Gastroesophageal sphincter (tissue), 4 donors: Measurements from ENCODE around the gene TMOD2. TPM values are rescaled to one million over a fixed set of nuclear protein-coding genes. Genes with fewer than 3 reads are reported as not detected.

Experiments used
- ATAC-seq: fragments of 150-250 bp; one replicate; pipeline ENCODE4 v1.9.1; 2016; ENCODE audit warnings: mild to moderate bottlenecking, moderate library complexity
- H3K27ac ChIP-seq, 4 donors: fragments of 200-600 bp; sonication (generic) in 3 of 4; 1 replicate in 3 of 4; 2 replicates in 1 of 4; pipeline ENCODE4 v1.5.1; 2016 to 2019
- H3K27me3 ChIP-seq: fragments of 200-600 bp; sonication (generic); one replicate; pipeline ENCODE4 v1.5.1; 2019
- H3K36me3 ChIP-seq, 2 donors: fragments of 200-600 bp; sonication (generic); one replicate each; pipeline ENCODE4 v1.5.1; 2019; ENCODE audit warnings: control low read depth in 1 of 2
- H3K4me1 ChIP-seq, 3 donors: fragments of 200-600 bp; sonication (generic); 1 replicate in 2 of 3; 2 replicates in 1 of 3; pipeline ENCODE4 v1.5.1; 2016 to 2019; ENCODE audit warnings: control low read depth in 2 of 3
- H3K4me3 ChIP-seq, 2 donors: fragments of 200-600 bp; sonication (generic); one replicate each; pipeline ENCODE4 v1.5.1; 2019; ENCODE audit warnings: mild to moderate bottlenecking in 1 of 2, moderate library complexity in 1 of 2
- H3K9me3 ChIP-seq, 3 donors: fragments of 200-600 bp; sonication (generic); one replicate each; pipeline ENCODE4 v1.5.1; 2017 to 2019; ENCODE audit warnings: control low read depth in 2 of 3
- CTCF ChIP-seq, 4 experiments: fragments of 200-600 bp in 2 of 4; fragments of 450-650 bp in 2 of 4; sonication (generic) in 1 of 4; IDR thresholded peaks; one replicate each; pipeline ENCODE4 v1.5.1; 2017 to 2019; ENCODE audit warnings: antibody characterized with exemption in 4 of 4, mild to moderate bottlenecking in 2 of 4, moderate library complexity in 2 of 4
- EP300 ChIP-seq: sonication (generic); formaldehyde crosslinking; IDR thresholded peaks from one replicate; pipeline ENCODE4 v1.6.1; 2017; ENCODE audit warnings: antibody characterized with exemption, mild to moderate bottlenecking
- POLR2A ChIP-seq, 2 donors: fragments of 450-650 bp; IDR thresholded peaks; one replicate each; pipeline ENCODE4 v1.6.1; 2017; ENCODE audit warnings: antibody characterized with exemption in 2 of 2, mild to moderate bottlenecking in 2 of 2, moderate library complexity in 1 of 2
- POLR2AphosphoS5 ChIP-seq: sonication (generic); formaldehyde crosslinking; IDR thresholded peaks from one replicate; pipeline ENCODE4 v1.6.1; 2017; ENCODE audit warnings: antibody characterized with exemption
- WGBS, 2 donors: methylation state at CpG; one replicate each; pipeline ENCODE4 v1.1.5; 2018; ENCODE audit warnings: low coverage in 1 of 2; 5-methylcytosine and 5-hydroxymethylcytosine counted together
- total RNA-seq, 4 donors: library from RNA; depleted of rRNA; stranded (reverse); fragments of >200 nt; gene quantifications; one replicate each; pipeline ENCODE4 v1.1.0, GENCODE V29; 2016

TMOD2 gene
- total RNA-seq, 4 donors from 2014 or later, result 14.0 to 21.9 (median 17.5) TPM

- Histone ChIP-seq H3K36me3 (no peaks in the 10 kb centered on the region), H3K27me3 (no peaks in the 10 kb centered on the region), H3K27ac (peak overlapping the region; percentile 15 to 87 (median 84)), H3K4me3 (peak overlapping the region; percentile 60 to 82), H3K4me1 (peaks cover 0 to 28% (median 5%) of the 10 kb centered on the region in 3 donors), H3K9me3 (no peaks in the 10 kb centered on the region)
- no peak for TF ChIP-seq EP300
- TF ChIP-seq CTCF (IDR thresholded peaks at IDR 0.05), result no peak
- peak in 1 of 2 donors; percentile 24 for TF ChIP-seq POLR2A (IDR thresholded peaks at IDR 0.05)
- no peak for TF ChIP-seq POLR2AphosphoS5
- 0 to 7% methylated on average over 8 to 16 of the region's 71 CpGs for WGBS, 2 donors
- peak; percentile 68 for ATAC-seq
These were observed 593 bp downstream of the TMOD2 start for GRCh38 chr15:51751697-51752683.

- peaks cover 0 to 33% (median 5%) of the 10 kb centered on the region in 3 donors for H3K4me1 ChIP-seq
- TF ChIP-seq EP300, result no peak
- TF ChIP-seq CTCF (IDR thresholded peaks at IDR 0.05), result no peak
- TF ChIP-seq POLR2AphosphoS5, result no peak
- no peak for TF ChIP-seq POLR2A (IDR thresholded peaks at IDR 0.05)
- peak overlapping the region in 2 of 4 donors; percentile 84 to 87 for H3K27ac ChIP-seq
- H3K27me3 ChIP-seq, result no peaks in the 10 kb centered on the region
- H3K9me3 ChIP-seq, result no peaks in the 10 kb centered on the region
- H3K36me3 ChIP-seq, result no peaks in the 10 kb centered on the region
- WGBS, 2 donors, result 72 to 73% methylated on average over 4 of the region's 5 CpGs
- peak overlapping the region in 1 of 2 donors; percentile 82 for H3K4me3 ChIP-seq
- ATAC-seq, result no peak
These were observed 1.5 kb downstream of the TMOD2 start for GRCh38 chr15:51752888-51753287.

GRCh38 chr15:51754267-51754666 lies 2.9 kb downstream of the TMOD2 start:
- Histone ChIP-seq H3K27ac (no peak overlapping the region), H3K9me3 (no peaks in the 10 kb centered on the region), H3K4me3 (no peak overlapping the region), H3K4me1 (peaks cover 0 to 45% (median 15%) of the 10 kb centered on the region in 3 donors), H3K36me3 (no peaks in the 10 kb centered on the region), H3K27me3 (no peaks in the 10 kb centered on the region)
- no peak for ATAC-seq
- 75 to 88% methylated on average over 2 of the region's 2 CpGs for WGBS, 2 donors
- TF ChIP-seq POLR2A (IDR thresholded peaks at IDR 0.05), result no peak

GRCh38 chr15:51755790-51756189 lies 4.4 kb downstream of the TMOD2 start:
- H3K4me1 ChIP-seq, result peaks cover 0 to 52% (median 15%) of the 10 kb centered on the region in 3 donors
- no peaks in the 10 kb centered on the region for H3K36me3 ChIP-seq
- WGBS, 2 donors, result 64 to 68% methylated on average over 4 of the region's 4 CpGs
- no peak for ATAC-seq
- no peak overlapping the region for H3K27ac ChIP-seq
- H3K9me3 ChIP-seq, result no peaks in the 10 kb centered on the region
- no peaks in the 10 kb centered on the region for H3K27me3 ChIP-seq
- H3K4me3 ChIP-seq, result no peak overlapping the region
- TF ChIP-seq POLR2AphosphoS5, result no peak

- H3K4me3 ChIP-seq, result no peak overlapping the region
- no peak for TF ChIP-seq POLR2AphosphoS5
- no peak for TF ChIP-seq EP300
- no peak for TF ChIP-seq CTCF (IDR thresholded peaks at IDR 0.05)
- no peak for TF ChIP-seq POLR2A (IDR thresholded peaks at IDR 0.05)
- H3K27me3 ChIP-seq, result no peaks in the 10 kb centered on the region
- H3K27ac ChIP-seq, result no peak overlapping the region
- H3K9me3 ChIP-seq, result no peaks in the 10 kb centered on the region
- peaks cover 0 to 47% (median 15%) of the 10 kb centered on the region in 3 donors for H3K4me1 ChIP-seq
- no peak for ATAC-seq
- no peaks in the 10 kb centered on the region for H3K36me3 ChIP-seq
- 45 to 58% methylated on average over 2 to 4 of the region's 4 CpGs for WGBS, 2 donors
These were observed 5.1 kb downstream of the TMOD2 start for GRCh38 chr15:51756482-51756881.

- Histone ChIP-seq H3K27me3 (no peaks in the 10 kb centered on the region), H3K27ac (peak overlapping the region in 1 of 4 donors; percentile 6), H3K4me1 (peaks cover 0 to 42% (median 12%) of the 10 kb centered on the region in 3 donors), H3K4me3 (no peak overlapping the region), H3K9me3 (no peaks in the 10 kb centered on the region), H3K36me3 (no peaks in the 10 kb centered on the region)
- WGBS, 2 donors, result 68% methylated on average over 2 of the region's 2 CpGs; no CpG with 5 or more reads in 1 of the 2 donors
- no peak for ATAC-seq
- no peak for TF ChIP-seq CTCF (IDR thresholded peaks at IDR 0.05)
- no peak for TF ChIP-seq EP300
- no peak for TF ChIP-seq POLR2A (IDR thresholded peaks at IDR 0.05)
- no peak for TF ChIP-seq POLR2AphosphoS5
These were observed 6.1 kb downstream of the TMOD2 start for GRCh38 chr15:51757450-51757849.
